Thyroid gland (tissue), 4 donors: ENCODE data around the gene FOXO3. TPM values are rescaled to one million over a fixed set of nuclear protein-coding genes. Genes with fewer than 3 reads are reported as not detected.
"Not testable (repeated sequence)": the region's sequence is repeated elsewhere in the genome, so short reads cannot be mapped to it uniquely, and the experiment has no call there.

Source experiments
- DNase-seq, 2 donors: peaks; one replicate each; pipeline ENCODE4 v3.0.0-alpha.2; 2019
- H3K27ac ChIP-seq, 3 donors: fragments of 200-600 bp; sonication (generic); 1 replicate in 2 of 3; 2 replicates in 1 of 3; pipeline ENCODE4 v1.5.1; 2016 to 2019; ENCODE audit warnings: mild to moderate bottlenecking in 1 of 3, moderate library complexity in 1 of 3
- H3K27me3 ChIP-seq: fragments of 200-600 bp; sonication (generic); one replicate; pipeline ENCODE4 v1.5.1; 2019
- H3K36me3 ChIP-seq, 2 donors: fragments of 200-600 bp; sonication (generic); one replicate each; pipeline ENCODE4 v1.5.1; 2016 to 2019
- H3K4me1 ChIP-seq, 2 donors: fragments of 200-600 bp; sonication (generic); one replicate each; pipeline ENCODE4 v1.5.1; 2017 to 2019
- H3K4me3 ChIP-seq, 3 donors: fragments of 200-600 bp; sonication (generic); replicated peaks in 1 of 3; 1 replicate in 2 of 3; 2 replicates in 1 of 3; pipeline ENCODE4 v1.5.1; 2016; ENCODE audit warnings: mild to moderate bottlenecking in 1 of 3
- H3K9me3 ChIP-seq: fragments of 200-600 bp; sonication (generic); one replicate; pipeline ENCODE4 v1.5.1; 2017
- CTCF ChIP-seq, 6 experiments: fragments of 200-600 bp in 3 of 6; fragments of 450-650 bp in 3 of 6; sonication (generic) in 3 of 6; IDR thresholded peaks; one replicate each; pipeline ENCODE4 v1.5.1; 2016 to 2019; ENCODE audit warnings: antibody characterized with exemption in 6 of 6, mild to moderate bottlenecking in 2 of 6, inconsistent platforms in 1 of 6, moderate library complexity in 1 of 6
- POLR2A ChIP-seq, 2 donors: fragments of 450-650 bp; IDR thresholded peaks; one replicate each; pipeline ENCODE4 v1.6.1; 2017; ENCODE audit warnings: antibody characterized with exemption in 2 of 2, mild to moderate bottlenecking in 2 of 2, moderate library complexity in 1 of 2
- WGBS, 2 donors: methylation state at CpG; one replicate each; pipeline ENCODE4 v1.1.5; 2017; 5-methylcytosine and 5-hydroxymethylcytosine counted together
- intact Hi-C: fragments of 100-400 bp; cut with DNase I; formaldehyde crosslinking; loops from one replicate; pipeline ENCODE4 v1.15.1; 2023
- total RNA-seq, 4 donors: library from RNA; depleted of rRNA; stranded (reverse); fragments of >200 nt; gene quantifications; one replicate each; pipeline ENCODE4 v1.2.3, GENCODE V29; 2016

The FOXO3 gene
- total RNA-seq, 4 donors from 2014 or later = 61.8 to 103 (median 76.8) TPM

- peak overlapping the region; percentile 99 to 100 (median 99) for H3K27ac ChIP-seq
- H3K36me3 ChIP-seq = peaks cover 0 to 4% of the 10 kb centered on the region in 2 donors
- 0% methylated on average over 19 to 38 of the region's 64 CpGs for WGBS, 2 donors
- no peaks in the 10 kb centered on the region for H3K27me3 ChIP-seq
- no peaks in the 10 kb centered on the region for H3K9me3 ChIP-seq
- TF ChIP-seq POLR2A (IDR thresholded peaks at IDR 0.05) (peak in 1 of 2 donors; percentile 72), CTCF (IDR thresholded peaks at IDR 0.05) (peak in 1 of 6 experiments; percentile 1)
- peaks cover 27 to 35% of the 10 kb centered on the region in 2 donors for H3K4me1 ChIP-seq
- intact Hi-C loops = loop anchor here (5.0 to 10.0 kb wide), 4 partner anchors 105 to 535 kb away; partner anchors contain the start of genes CEP57L1 and SESN1
- DNase-seq = peak; percentile 68 to 71
- H3K4me3 ChIP-seq = peak overlapping the region; percentile 87 to 96 (median 94)
Observed at GRCh38 chr6:108559884-108560462, 744 bp upstream of the FOXO3 start.

GRCh38 chr6:108561309-108561647, 561 bp downstream of the FOXO3 start:
- H3K36me3 ChIP-seq, H3K9me3 ChIP-seq, H3K27me3 ChIP-seq, DNase-seq: not testable (repeated sequence)
- WGBS, 2 donors = 0% methylated on average over 12 of the region's 40 CpGs; no CpG with 5 or more reads in 1 of the 2 donors
- peak overlapping the region; percentile 9 to 96 (median 77) for H3K4me3 ChIP-seq
- intact Hi-C loops = loop anchor here (5.0 to 10.0 kb wide), 2 partner anchors 104 to 221 kb away; no protein-coding TSS in a partner anchor
- peaks cover 39 to 48% of the 10 kb centered on the region in 2 donors for H3K4me1 ChIP-seq
- H3K27ac ChIP-seq = peak overlapping the region; percentile 99 to 100 (median 99)

- H3K4me1 ChIP-seq = peaks cover 43 to 51% of the 10 kb centered on the region in 2 donors
- intact Hi-C loops = loop anchor here (5.0 to 10.0 kb wide), 2 partner anchors 103 to 220 kb away; no protein-coding TSS in a partner anchor
- peak; percentile 41 to 43 for DNase-seq
- H3K27me3 ChIP-seq = no peaks in the 10 kb centered on the region
- H3K27ac ChIP-seq = peak overlapping the region; percentile 70 to 100 (median 99)
- H3K36me3 ChIP-seq = peaks cover 0 to 6% of the 10 kb centered on the region in 2 donors
- H3K9me3 ChIP-seq = no peaks in the 10 kb centered on the region
- TF ChIP-seq POLR2A (IDR thresholded peaks at IDR 0.05) = peak in 1 of 2 donors; percentile 16
- no peak for TF ChIP-seq CTCF (IDR thresholded peaks at IDR 0.05)
- H3K4me3 ChIP-seq = peak overlapping the region; percentile 60 to 96 (median 77)
- WGBS, 2 donors = 33 to 35% methylated on average over 37 of the region's 46 CpGs
Observed at GRCh38 chr6:108561742-108562502, 1.2 kb downstream of the FOXO3 start.

- Histone ChIP-seq H3K9me3 (no peaks in the 10 kb centered on the region), H3K27me3 (no peaks in the 10 kb centered on the region), H3K27ac (peak overlapping the region; percentile 70 to 100 (median 99)), H3K36me3 (peaks cover 6 to 12% of the 10 kb centered on the region in 2 donors), H3K4me3 (peak overlapping the region; percentile 60 to 96 (median 77)), H3K4me1 (peaks cover 41 to 46% of the 10 kb centered on the region in 2 donors)
- WGBS, 2 donors = 23 to 34% methylated on average over 10 to 12 of the region's 17 CpGs
- TF ChIP-seq CTCF (IDR thresholded peaks at IDR 0.05) (no peak), POLR2A (IDR thresholded peaks at IDR 0.05) (peak in 1 of 2 donors; percentile 50)
- DNase-seq = peak; percentile 48 to 60
- intact Hi-C loops = loop anchor here (5.0 to 10.0 kb wide), 2 partner anchors 102 to 220 kb away; no protein-coding TSS in a partner anchor
Observed at GRCh38 chr6:108562503-108562993, 1.8 kb downstream of the FOXO3 start.

- intact Hi-C loops = loop anchor here (5.0 to 10.0 kb wide), 2 partner anchors 102 to 219 kb away; no protein-coding TSS in a partner anchor
- no peaks in the 10 kb centered on the region for H3K27me3 ChIP-seq
- H3K36me3 ChIP-seq = peaks cover 6 to 13% of the 10 kb centered on the region in 2 donors
- peak overlapping the region in 1 of 3 donors; percentile 96 for H3K4me3 ChIP-seq
- no peaks in the 10 kb centered on the region for H3K9me3 ChIP-seq
- peak overlapping the region in 2 of 3 donors; percentile 99 to 100 for H3K27ac ChIP-seq
- peaks cover 45 to 46% of the 10 kb centered on the region in 2 donors for H3K4me1 ChIP-seq
- WGBS, 2 donors = 85 to 88% methylated on average over 8 of the region's 8 CpGs
- no peak for DNase-seq
- TF ChIP-seq POLR2A (IDR thresholded peaks at IDR 0.05) (no peak), CTCF (IDR thresholded peaks at IDR 0.05) (no peak)
Observed at GRCh38 chr6:108563292-108563691, 2.6 kb downstream of the FOXO3 start.
